ENCODE results near the gene DAPL1. TPM values are rescaled to one million over a fixed set of nuclear protein-coding genes. Genes with fewer than 3 reads are reported as not detected.

The DAPL1 gene
- total and polyA plus RNA-seq, 2 experiments from 2014 or later: not detected

DNA sequence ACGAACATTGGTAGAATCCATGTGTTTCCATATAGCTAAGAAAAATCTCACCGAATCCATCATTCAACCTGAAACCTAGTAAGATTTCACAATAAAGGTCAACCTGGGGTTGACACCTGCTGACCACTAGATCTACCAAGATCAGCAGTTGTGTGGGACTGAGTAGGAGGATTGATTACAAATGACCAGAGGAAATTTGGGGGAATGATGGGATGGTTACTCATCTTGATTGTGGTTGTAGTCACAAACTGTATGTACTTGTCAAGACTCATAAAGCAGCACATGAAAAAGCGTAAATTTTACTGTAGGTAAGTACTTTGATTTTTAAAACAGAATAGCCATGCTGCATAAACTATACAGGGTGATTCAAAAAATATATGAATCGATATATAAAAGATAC, 14.7 kb downstream of the DAPL1 start:
- Histone ChIP-seq H3K9me3 (ENCODE audit: low read depth) (no peaks in the 10 kb centered on the region), H3K4me1 (ENCODE audit: insufficient read depth) (no peaks in the 10 kb centered on the region), H3K4me3 (no peak overlapping the region), H4K20me1 (ENCODE audit: insufficient read depth, poor library complexity, severe bottlenecking) (no peaks in the 10 kb centered on the region), H3K27ac (no peak overlapping the region), H3K36me3 (replicated peaks; ENCODE audit: insufficient read depth, low read depth) (no peaks in the 10 kb centered on the region), H3K9me2 (replicated peaks; ENCODE audit: insufficient read depth) (no peaks in the 10 kb centered on the region), H3K79me2 (no peaks in the 10 kb centered on the region), H3K27me3 (no peaks in the 10 kb centered on the region), H3K4me2 (no peak overlapping the region), H2AFZ (no peak overlapping the region)
- DNase-seq (ENCODE audit: low spot score): no peak
- 73% methylated on average over 4 of the region's 4 CpGs for WGBS (ENCODE audit: low lambda C conversion rate, missing lambda C conversion rate)
- no peak for TF ChIP-seq EZH2 (IDR thresholded peaks at IDR 0.05; ENCODE audit: borderline replicate concordance)
- TF ChIP-seq, protein P1, sequence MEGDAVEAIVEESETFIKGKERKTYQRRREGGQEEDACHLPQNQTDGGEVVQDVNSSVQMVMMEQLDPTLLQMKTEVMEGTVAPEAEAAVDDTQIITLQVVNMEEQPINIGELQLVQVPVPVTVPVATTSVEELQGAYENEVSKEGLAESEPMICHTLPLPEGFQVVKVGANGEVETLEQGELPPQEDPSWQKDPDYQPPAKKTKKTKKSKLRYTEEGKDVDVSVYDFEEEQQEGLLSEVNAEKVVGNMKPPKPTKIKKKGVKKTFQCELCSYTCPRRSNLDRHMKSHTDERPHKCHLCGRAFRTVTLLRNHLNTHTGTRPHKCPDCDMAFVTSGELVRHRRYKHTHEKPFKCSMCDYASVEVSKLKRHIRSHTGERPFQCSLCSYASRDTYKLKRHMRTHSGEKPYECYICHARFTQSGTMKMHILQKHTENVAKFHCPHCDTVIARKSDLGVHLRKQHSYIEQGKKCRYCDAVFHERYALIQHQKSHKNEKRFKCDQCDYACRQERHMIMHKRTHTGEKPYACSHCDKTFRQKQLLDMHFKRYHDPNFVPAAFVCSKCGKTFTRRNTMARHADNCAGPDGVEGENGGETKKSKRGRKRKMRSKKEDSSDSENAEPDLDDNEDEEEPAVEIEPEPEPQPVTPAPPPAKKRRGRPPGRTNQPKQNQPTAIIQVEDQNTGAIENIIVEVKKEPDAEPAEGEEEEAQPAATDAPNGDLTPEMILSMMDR (IDR thresholded peaks at IDR 0.05; ENCODE audit: poor library complexity): no peak
- TF ChIP-seq EZH2phosphoT487 (IDR thresholded peaks at IDR 0.05; ENCODE audit: low read depth, severe bottlenecking, unreplicated experiment): no peak

DNA sequence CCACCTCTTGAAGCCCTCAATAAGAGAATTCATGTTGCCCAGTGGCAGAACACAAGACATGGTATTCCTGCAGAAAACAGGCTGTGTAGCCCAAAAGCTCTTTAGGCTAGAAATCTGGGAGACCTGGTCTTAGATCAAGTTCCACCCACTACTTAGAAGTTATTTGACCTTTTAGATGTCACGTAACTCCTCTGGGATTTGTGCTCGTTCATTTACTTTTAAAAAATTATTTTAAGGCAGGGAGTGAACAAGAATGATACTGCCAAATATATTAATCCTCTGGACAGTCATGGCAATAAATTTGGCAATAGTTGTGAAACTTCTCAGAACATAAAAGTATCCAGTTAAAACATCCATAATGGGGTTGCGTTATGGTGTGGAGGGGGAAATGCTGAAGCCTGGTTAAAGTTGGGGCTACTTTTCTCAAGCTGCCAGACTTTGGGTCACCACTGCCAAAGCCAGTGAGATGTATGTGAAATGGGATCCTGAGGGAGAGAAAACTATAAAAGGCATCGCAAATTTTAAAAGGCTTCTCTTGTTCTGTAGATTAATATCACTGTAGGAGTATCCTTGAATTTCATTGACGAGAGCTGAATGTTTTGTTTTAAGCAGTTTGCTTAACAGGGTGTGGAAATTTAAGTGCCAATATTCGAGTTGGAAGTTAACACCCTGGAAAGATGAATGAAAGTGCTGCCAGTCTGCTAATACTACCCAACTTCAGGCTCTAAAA, 15.8 kb downstream of the DAPL1 start:
- H3K79me2 ChIP-seq: no peaks in the 10 kb centered on the region
- no peak overlapping the region for H2AFZ ChIP-seq
- no peak overlapping the region for H3K4me2 ChIP-seq
- no peaks in the 10 kb centered on the region for H3K9me2 ChIP-seq (replicated peaks; ENCODE audit: insufficient read depth)
- no peak overlapping the region for H3K4me3 ChIP-seq
- H3K9me3 ChIP-seq (ENCODE audit: low read depth): no peaks in the 10 kb centered on the region
- H3K27me3 ChIP-seq: no peaks in the 10 kb centered on the region
- no peak overlapping the region for H3K27ac ChIP-seq
- no peaks in the 10 kb centered on the region for H3K36me3 ChIP-seq (replicated peaks; ENCODE audit: insufficient read depth, low read depth)
- 68% methylated on average over 6 of the region's 6 CpGs for WGBS (ENCODE audit: low lambda C conversion rate, missing lambda C conversion rate)
- no peaks in the 10 kb centered on the region for H3K4me1 ChIP-seq (ENCODE audit: insufficient read depth)
- TF ChIP-seq, protein P1 (IDR thresholded peaks at IDR 0.05; ENCODE audit: poor library complexity): no peak
- no peak for TF ChIP-seq EZH2 (IDR thresholded peaks at IDR 0.05; ENCODE audit: borderline replicate concordance)
- TF ChIP-seq EZH2phosphoT487 (IDR thresholded peaks at IDR 0.05; ENCODE audit: low read depth, severe bottlenecking, unreplicated experiment): no peak
- no peaks in the 10 kb centered on the region for H4K20me1 ChIP-seq (ENCODE audit: insufficient read depth, poor library complexity, severe bottlenecking)
- no peak for DNase-seq (ENCODE audit: low spot score)

DNA sequence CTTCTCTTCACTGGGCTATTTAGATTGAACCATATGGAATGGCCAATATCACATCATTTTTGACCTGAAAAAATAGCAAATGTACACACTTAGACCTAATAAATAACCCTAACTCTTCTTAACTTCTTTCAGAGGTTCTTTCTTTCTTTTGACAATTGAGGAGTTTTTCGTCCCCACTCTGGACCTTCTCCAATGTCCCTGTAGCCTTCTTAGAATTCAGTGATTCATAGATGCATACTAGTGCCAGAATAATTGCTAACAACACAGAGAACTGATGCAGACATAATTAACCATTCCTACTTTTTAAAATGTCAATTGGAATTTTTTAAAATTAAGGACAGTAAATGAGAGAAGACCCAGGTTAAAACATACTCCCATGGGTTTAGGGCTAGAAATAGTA, 20.0 kb downstream of the DAPL1 start:
- Histone ChIP-seq H3K27me3 (no peaks in the 10 kb centered on the region), H3K4me1 (ENCODE audit: insufficient read depth) (no peaks in the 10 kb centered on the region), H3K36me3 (replicated peaks; ENCODE audit: insufficient read depth, low read depth) (no peaks in the 10 kb centered on the region), H3K9me2 (replicated peaks; ENCODE audit: insufficient read depth) (no peaks in the 10 kb centered on the region), H4K20me1 (ENCODE audit: insufficient read depth, poor library complexity, severe bottlenecking) (no peaks in the 10 kb centered on the region), H3K4me3 (no peak overlapping the region), H3K4me2 (no peak overlapping the region), H2AFZ (no peak overlapping the region), H3K9me3 (ENCODE audit: low read depth) (no peaks in the 10 kb centered on the region), H3K79me2 (no peaks in the 10 kb centered on the region), H3K27ac (no peak overlapping the region)
- TF ChIP-seq, protein P1 (IDR thresholded peaks at IDR 0.05; ENCODE audit: poor library complexity): no peak
- no peak for TF ChIP-seq EZH2phosphoT487 (IDR thresholded peaks at IDR 0.05; ENCODE audit: low read depth, severe bottlenecking, unreplicated experiment)
- no peak for TF ChIP-seq EZH2 (IDR thresholded peaks at IDR 0.05; ENCODE audit: borderline replicate concordance)
- WGBS (ENCODE audit: low lambda C conversion rate, missing lambda C conversion rate): 100% methylated on average over 1 of the region's 1 CpG
- no peak for DNase-seq (ENCODE audit: low spot score)

Data from hepatocyte (in vitro differentiated cells).